HepG2 (cell line): ENCODE measurements around the gene PFN2. TPM values are rescaled to one million over a fixed set of nuclear protein-coding genes. Genes with fewer than 3 reads are reported as not detected.

Experiments used
- ATF1 ChIP-seq: IDR thresholded peaks from 2 replicates; pipeline ENCODE4 v1.6.1; 2016; ENCODE audit warnings: mild to moderate bottlenecking, control low read depth
- BRD4 ChIP-seq: sonication (generic); formaldehyde crosslinking; IDR thresholded peaks from 2 replicates; pipeline ENCODE4 v1.4.0; 2020; ENCODE audit warnings: missing genetic modification reagents
- EHMT2 ChIP-seq: fragments of 200-600 bp; sonication (generic); IDR thresholded peaks from 2 replicates; pipeline ENCODE4 v1.7.0; 2017; ENCODE audit warnings: antibody characterized with exemption, low read depth, low read length, borderline replicate concordance
- MYPOP ChIP-seq: sonication (generic); formaldehyde crosslinking; IDR thresholded peaks from 2 replicates; pipeline ENCODE4 v1.8.1; 2023; ENCODE audit warnings: mild to moderate bottlenecking, moderate library complexity, missing genetic modification reagents
- NFIC ChIP-seq: IDR thresholded peaks from 2 replicates; pipeline ENCODE4 v1.6.1; 2012; ENCODE audit warnings: mild to moderate bottlenecking, low read length, inconsistent platforms
- NFYC ChIP-seq: IDR thresholded peaks from 2 replicates; pipeline ENCODE4 v1.6.1; 2016; ENCODE audit warnings: missing genetic modification reagents, missing compliant biosample characterization
- ZBTB39 ChIP-seq: sonication (generic); formaldehyde crosslinking; IDR thresholded peaks from 2 replicates; pipeline ENCODE4 v1.5.0; 2020; ENCODE audit warnings: missing genetic modification reagents
- ZMYM3 ChIP-seq: sonication (generic); formaldehyde crosslinking; IDR thresholded peaks from 2 replicates; pipeline ENCODE4 v1.5.1; 2020; ENCODE audit warnings: mild to moderate bottlenecking, missing genetic modification reagents
- ZNF225 ChIP-seq: sonication (generic); formaldehyde crosslinking; IDR thresholded peaks from 2 replicates; pipeline ENCODE4 v1.4.0; 2020; ENCODE audit warnings: mild to moderate bottlenecking, missing genetic modification reagents
- ZNF30 ChIP-seq: sonication (generic); formaldehyde crosslinking; IDR thresholded peaks from 2 replicates; pipeline ENCODE4 v1.5.0; 2020; ENCODE audit warnings: mild to moderate bottlenecking, missing genetic modification reagents
- ZNF782 ChIP-seq: sonication (generic); formaldehyde crosslinking; IDR thresholded peaks from 2 replicates; pipeline ENCODE4 v1.4.0; 2020; ENCODE audit warnings: missing genetic modification reagents, mild to moderate bottlenecking, borderline replicate concordance
- polyA plus RNA-seq, 8 experiments: library from polyadenylated mRNA; depleted of rRNA in 3 of 8; stranded (reverse) in 7 of 8; unstranded in 1 of 8; fragments of >200 nt; fragmentation: Illumina TruSeq in 4 of 8; extraction: Trizol in 4 of 8; gene quantifications; 2 replicates each; pipeline versions ENCODE4 v1.2.1 to v1.2.3, GENCODE V29; 2011 to 2016; ENCODE audit warnings: low read depth in 4 of 8, missing spikeins in 1 of 8, mixed read lengths in 1 of 8; ENCODE audit not compliant: insufficient read depth in 1 of 8
- total RNA-seq, 5 experiments: library from RNA; depleted of rRNA; stranded (reverse); fragments of >200 nt; fragmentation: Illumina TruSeq; extraction: Trizol; gene quantifications; 2 replicates each; pipeline ENCODE4 v1.2.3, GENCODE V29; 2016; ENCODE audit warnings: low read depth in 1 of 5
- TF ChIP-seq, protein P1 (sequence below), 2 experiments: fragments of 450-650 bp in 1 of 2; sonication (generic) in 1 of 2; formaldehyde crosslinking in 1 of 2; IDR thresholded peaks; 2 replicates each; pipeline versions ENCODE4 v1.6.1 to v1.8.0; 2016 to 2022; ENCODE audit warnings: antibody characterized with exemption in 1 of 2, mild to moderate bottlenecking in 1 of 2, missing genetic modification reagents in 1 of 2
- TF ChIP-seq, protein P2 (sequence below): sonication (generic); formaldehyde crosslinking; IDR thresholded peaks from 2 replicates; pipeline ENCODE4 v1.4.0; 2020; ENCODE audit warnings: missing genetic modification reagents
- TF ChIP-seq, protein P3 (sequence below): sonication (generic); formaldehyde crosslinking; IDR thresholded peaks from 2 replicates; pipeline ENCODE4 v1.5.0; 2020; ENCODE audit warnings: missing genetic modification reagents

The PFN2 gene
- total and polyA plus RNA-seq, 2 of the 13 experiments (the other 11 are each of a cell fraction or from before 2014, with no cell fraction given), result 57.3 to 150 TPM

- TF ChIP-seq NFYC (CRISPR knock-in tag), result no peak
- TF ChIP-seq BRD4, result peak; percentile 69; the same call in 1 of the 2 replicates
- TF ChIP-seq ZBTB39, result no peak; the same call in 1 of the 2 replicates
- TF ChIP-seq ZMYM3, result no peak
- peak; percentile 32; the same call in 1 of the 2 replicates for TF ChIP-seq ZNF225 (CRISPR knock-in tag)
- TF ChIP-seq, protein P1, sequence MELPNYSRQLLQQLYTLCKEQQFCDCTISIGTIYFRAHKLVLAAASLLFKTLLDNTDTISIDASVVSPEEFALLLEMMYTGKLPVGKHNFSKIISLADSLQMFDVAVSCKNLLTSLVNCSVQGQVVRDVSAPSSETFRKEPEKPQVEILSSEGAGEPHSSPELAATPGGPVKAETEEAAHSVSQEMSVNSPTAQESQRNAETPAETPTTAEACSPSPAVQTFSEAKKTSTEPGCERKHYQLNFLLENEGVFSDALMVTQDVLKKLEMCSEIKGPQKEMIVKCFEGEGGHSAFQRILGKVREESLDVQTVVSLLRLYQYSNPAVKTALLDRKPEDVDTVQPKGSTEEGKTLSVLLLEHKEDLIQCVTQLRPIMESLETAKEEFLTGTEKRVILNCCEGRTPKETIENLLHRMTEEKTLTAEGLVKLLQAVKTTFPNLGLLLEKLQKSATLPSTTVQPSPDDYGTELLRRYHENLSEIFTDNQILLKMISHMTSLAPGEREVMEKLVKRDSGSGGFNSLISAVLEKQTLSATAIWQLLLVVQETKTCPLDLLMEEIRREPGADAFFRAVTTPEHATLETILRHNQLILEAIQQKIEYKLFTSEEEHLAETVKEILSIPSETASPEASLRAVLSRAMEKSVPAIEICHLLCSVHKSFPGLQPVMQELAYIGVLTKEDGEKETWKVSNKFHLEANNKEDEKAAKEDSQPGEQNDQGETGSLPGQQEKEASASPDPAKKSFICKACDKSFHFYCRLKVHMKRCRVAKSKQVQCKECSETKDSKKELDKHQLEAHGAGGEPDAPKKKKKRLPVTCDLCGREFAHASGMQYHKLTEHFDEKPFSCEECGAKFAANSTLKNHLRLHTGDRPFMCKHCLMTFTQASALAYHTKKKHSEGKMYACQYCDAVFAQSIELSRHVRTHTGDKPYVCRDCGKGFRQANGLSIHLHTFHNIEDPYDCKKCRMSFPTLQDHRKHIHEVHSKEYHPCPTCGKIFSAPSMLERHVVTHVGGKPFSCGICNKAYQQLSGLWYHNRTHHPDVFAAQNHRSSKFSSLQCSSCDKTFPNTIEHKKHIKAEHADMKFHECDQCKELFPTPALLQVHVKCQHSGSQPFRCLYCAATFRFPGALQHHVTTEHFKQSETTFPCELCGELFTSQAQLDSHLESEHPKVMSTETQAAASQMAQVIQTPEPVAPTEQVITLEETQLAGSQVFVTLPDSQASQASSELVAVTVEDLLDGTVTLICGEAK (IDR thresholded peaks at IDR 0.05), result no peak
- TF ChIP-seq, protein P1 (CRISPR knock-in tag; IDR thresholded peaks at IDR 0.05), result peak; percentile 67
- TF ChIP-seq EHMT2, result no peak
- TF ChIP-seq MYPOP (CRISPR knock-in tag), result peak; percentile 80; the same call in 1 of the 2 replicates
- no peak; the same call in 1 of the 2 replicates for TF ChIP-seq ZNF782 (CRISPR knock-in tag)
- no peak for TF ChIP-seq ATF1 (CRISPR knock-in tag)
- 0 out of 2 replicates have a peak, but pooled peaks have one; percentile 41 for TF ChIP-seq ZNF30 (CRISPR knock-in tag)
- TF ChIP-seq, protein P2, sequence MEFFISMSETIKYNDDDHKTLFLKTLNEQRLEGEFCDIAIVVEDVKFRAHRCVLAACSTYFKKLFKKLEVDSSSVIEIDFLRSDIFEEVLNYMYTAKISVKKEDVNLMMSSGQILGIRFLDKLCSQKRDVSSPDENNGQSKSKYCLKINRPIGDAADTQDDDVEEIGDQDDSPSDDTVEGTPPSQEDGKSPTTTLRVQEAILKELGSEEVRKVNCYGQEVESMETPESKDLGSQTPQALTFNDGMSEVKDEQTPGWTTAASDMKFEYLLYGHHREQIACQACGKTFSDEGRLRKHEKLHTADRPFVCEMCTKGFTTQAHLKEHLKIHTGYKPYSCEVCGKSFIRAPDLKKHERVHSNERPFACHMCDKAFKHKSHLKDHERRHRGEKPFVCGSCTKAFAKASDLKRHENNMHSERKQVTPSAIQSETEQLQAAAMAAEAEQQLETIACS (CRISPR knock-in tag), result peak; percentile 95
- TF ChIP-seq, protein P3, sequence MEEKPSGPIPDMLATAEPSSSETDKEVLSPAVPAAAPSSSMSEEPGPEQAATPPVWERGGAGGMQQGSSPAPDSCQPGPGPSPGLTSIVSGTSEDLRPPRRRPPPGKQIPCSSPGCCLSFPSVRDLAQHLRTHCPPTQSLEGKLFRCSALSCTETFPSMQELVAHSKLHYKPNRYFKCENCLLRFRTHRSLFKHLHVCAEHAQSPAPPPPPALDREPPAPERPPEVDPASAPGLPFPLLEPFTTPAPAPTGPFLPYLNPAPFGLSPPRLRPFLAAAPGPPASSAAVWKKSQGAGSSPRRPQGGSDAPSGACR (CRISPR knock-in tag), result no peak
- no peak for TF ChIP-seq NFIC
Measured at GRCh38 chr3:149970716-149971402, at the start of gene PFN2 (continued).
